NCI-H1694 treated with DMSO at 0.1 percent for 48 hours (cell line): ENCODE data around the gene ARMH1.
"Not testable (repeated sequence)": the region's sequence is repeated elsewhere in the genome, so short reads cannot be mapped to it uniquely, and the experiment has no call there.

Experiments
- DNase-seq: peaks from one replicate; lab custom pipeline; 2025; lab: John Stamatoyannopoulos, UW

The ARMH1 gene

DNA sequence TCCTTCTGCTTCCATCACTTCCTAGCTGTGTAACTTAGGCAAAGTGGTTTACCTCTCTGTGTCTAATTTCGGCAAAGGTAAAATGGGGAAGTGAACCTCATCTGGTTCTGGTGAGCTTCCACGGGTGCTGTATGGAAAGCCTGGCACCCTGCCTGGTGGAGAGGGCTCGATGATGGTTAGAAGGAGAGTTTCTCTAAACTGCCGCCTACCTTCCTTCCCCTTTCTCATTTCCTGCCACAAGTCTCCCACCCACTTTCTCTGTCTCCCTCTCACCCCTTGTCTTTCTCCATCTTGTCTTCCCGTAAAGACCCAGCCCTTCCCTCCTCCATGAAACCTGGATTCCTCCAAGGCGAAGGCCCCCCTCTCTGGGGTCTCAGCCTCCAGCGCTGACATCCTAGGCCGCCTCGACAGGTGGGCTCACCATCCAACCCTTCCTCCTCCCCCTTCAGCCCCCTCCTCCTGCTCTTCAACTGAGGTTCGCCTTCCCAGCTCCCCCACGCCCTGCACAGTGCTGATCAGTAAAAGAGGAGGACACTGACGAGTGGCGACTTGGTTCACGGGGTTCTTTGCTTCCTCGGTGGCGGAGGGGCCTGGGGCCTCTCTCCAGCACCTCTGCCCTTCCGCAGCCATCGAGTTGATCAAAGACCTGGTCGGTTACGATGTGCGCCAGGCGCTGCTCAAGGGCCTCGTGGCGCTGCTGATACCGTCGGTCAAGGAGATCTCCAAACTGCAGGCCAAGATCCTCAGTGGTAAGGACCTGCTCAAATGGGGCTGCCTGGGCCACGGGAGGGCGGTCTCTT lies 49.2 kb downstream of the ARMH1 start:
- DNase-seq: no peak

DNA sequence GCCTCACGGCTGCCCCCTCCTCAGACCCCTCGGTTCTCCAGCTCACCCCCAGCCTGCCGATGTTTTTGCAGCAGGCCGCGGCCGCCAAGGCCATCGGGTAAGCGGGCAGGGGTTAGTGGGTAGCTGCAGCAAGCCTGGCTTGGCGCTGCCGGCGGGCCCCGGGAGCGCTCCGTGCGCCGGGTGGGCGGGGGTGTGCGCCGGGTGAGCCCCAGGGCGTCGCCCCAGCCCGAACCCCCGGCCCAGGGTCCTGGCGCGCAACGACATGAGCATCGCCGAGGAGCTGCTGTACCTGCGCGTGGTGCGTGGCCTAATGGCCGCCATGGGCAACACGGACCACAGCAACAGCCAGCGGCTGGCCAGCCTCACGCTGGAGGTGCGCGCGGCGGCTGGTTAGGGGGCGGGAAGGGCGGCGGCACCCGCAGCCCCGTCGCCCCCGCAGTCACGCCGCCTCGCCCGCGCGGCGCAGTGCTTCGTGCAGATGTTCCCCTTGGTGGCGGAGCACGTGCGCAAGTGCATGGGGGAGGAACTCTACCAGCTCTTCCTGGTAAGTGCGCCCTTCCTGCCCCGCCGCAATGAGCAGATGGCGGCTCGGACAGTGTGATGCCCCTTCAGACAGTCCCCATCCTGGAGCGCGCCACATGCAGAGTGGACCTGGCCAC lies 49.9 kb downstream of the ARMH1 start:
- DNase-seq: no peak

DNA sequence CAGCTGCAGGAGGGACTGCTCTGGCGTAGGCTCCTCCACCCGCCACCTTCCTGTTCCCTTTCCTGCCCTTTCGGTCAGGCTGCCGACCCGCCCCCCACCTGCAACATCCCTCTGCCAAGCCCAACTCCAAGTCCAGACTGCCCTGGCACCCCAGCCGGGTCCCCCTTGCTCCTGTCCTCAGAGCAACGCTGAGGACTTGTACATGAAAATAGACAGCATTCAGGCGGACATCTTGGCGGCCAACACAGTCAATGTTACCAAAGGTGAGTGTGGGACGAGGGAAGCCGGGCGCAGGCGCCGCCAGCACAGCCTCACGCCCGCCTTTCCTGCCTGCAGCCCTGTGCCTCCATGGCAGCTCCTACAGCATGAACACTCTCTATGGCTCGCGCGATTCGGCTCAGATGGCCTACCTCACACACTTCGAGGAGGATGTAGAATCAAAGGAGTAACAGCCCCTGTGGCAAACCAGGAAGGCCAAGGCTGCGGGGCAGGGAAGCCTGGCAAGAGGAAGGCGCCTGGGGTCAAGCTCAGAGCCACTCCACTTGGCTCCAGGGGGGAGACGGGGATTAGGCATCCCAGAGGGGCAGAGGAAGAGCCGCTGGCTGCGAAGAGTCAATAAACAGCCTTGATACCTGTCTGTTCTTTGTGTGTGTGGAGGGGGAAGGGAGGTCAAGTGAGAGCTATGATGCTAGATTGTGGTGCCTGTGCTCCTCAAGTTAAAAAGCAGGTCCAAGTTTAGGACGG lies 50.6 kb downstream of the ARMH1 start:
- DNase-seq: no peak

DNA sequence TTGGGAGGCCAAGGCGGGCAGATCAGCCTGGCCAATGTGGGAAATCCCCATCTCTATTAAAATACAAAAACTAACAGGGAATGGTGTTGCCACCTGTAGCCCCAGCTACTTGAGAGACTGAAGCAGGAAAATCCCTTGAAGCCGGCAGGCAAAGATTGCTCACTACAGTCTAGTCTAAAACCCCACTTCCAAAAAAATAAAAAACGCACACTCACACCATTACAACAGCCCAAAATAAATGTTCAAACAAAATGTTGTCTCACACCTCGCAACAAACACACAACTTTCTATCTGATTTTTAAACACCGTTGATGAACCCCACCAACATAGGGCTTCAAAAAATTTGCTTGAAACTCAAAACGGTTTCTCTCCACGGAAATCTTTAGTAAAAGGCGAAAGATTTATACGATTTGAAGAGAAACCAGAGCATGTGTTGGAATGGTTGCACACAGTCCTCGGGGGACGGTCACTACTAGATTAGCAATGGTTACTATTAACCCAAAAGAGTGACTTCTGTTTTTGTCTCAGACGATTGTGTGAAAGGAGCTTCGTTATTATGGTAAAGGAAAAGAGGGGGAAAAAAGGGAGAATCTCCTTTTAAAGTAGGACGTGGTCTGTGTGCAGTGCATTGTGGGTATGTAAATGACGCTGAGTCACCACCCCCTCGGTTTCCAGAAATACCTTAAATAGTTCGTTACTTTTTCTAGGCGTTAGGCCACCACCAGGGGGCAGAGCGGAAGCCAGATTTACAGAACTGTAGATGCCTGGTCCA lies 56.4 kb downstream of the ARMH1 start, which contains the start of gene RNU5D-1:
Gene RNU5D-1, minus strand, starts transcription at position 430 of the 772 bp plus-strand sequence.
- peak; percentile 99 for DNase-seq

DNA sequence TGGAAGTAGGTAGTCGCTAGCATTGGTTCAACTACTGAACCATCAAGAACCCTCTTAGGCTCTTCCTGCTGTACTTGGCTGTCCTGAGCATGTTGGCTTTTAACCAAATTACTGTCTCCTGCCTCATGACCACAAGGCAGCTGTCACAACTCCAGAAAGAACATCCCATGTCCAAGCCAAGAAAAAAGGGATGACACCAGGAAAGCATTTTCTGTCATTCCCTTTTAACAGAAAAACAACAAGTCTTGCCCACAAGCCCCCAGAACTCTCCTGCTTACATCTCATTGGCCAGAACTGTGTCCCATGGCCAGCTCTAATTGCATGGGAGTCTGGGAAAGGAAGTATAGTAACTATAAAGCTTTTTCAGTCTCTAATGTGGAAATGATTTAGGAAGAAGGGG lies 58.9 kb downstream of the ARMH1 start:
- DNase-seq: no peak

GRCh38 chr1:44733784-44734183 lies 59.3 kb downstream of the ARMH1 start:
- no peak for DNase-seq

GRCh38 chr1:44735992-44736391 lies 61.5 kb downstream of the ARMH1 start:
- no peak for DNase-seq

DNA sequence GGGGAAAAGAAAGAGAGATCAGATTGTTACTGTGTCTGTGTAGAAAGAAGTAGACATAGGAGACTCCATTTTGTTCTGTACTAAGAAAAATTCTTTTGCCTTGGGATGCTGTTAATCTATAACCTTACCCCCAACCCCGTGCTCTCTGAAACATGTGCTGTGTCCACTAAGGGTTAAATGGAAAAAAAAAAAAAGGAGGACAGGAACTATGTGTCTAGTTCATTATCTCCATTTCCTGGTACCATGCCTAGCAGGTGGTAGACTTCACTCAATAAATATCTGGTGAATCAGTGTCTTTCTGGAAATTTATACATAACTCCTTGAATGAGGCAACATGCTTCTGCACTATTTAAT lies 64.4 kb downstream of the ARMH1 start:
- DNase-seq: not testable (repeated sequence)

DNA sequence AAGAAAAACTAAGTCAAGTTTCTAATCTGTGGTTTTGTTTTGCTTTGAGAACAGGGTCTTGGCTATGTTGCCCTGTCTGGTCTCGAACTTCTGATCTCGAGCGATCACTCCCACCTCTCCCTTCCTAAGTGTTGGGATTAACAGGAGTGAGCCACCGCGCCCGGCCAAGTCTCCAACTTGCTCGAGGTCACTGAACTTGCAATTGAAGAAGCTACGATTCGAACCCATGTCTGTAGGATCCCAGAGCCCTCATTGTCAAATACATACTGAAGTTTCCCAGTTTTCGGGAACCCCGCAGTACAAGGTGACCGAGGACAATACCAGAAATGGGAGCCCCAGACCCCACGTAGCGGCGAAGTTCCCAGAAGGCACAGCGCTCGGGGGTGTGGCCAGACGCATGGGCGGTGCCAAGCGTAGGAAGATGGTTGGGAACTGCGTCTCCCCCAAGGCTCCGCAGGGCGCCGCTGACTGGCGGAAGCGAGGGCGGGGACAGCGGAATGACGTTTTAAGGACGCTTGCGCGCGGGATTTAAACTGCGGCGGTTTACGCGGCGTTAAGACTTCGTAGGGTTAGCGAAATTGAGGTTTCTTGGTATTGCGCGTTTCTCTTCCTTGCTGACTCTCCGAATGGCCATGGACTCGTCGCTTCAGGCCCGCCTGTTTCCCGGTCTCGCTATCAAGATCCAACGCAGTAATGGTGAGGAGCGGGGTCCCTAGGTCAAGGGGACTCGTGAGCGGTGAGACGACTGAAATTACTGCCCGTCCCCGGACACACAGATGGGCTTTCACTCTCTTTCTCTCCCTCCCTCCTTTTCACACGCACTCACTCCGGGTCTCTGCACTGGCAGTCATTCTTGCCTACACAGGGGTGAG lies 65.0 kb downstream of the ARMH1 start, which contains the start of gene KIF2C:
Gene KIF2C, plus strand, starts transcription at position 531 of the 872 bp plus-strand sequence. Its CDS starts 96 bp downstream, at position 627.
- DNase-seq: peak; percentile 98

DNA sequence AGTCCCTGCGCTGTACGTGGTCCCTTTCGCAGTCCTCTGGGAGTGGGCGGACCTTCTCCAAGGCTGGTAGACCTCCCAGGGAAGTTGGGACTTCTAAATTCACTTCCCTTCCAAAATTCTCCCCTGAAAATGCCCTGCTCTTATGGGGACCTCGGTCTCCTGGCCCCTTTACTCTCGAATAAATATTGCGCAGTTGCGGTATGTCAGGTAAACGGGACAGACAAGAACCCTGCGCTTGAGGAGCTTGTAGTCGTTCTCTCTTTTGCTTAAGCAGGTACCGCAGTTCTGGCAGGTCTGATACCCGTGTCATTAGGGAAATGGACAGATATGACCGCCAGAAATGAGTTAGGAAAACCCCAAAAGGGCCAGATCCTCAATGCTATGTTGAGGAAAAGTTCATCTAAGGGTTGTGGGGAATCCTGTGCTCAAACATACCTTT lies 65.7 kb downstream of the ARMH1 start:
- no peak for DNase-seq

- no peak for DNase-seq
These were observed 68.7 kb downstream of the ARMH1 start for GRCh38 chr1:44743211-44743610.

DNA sequence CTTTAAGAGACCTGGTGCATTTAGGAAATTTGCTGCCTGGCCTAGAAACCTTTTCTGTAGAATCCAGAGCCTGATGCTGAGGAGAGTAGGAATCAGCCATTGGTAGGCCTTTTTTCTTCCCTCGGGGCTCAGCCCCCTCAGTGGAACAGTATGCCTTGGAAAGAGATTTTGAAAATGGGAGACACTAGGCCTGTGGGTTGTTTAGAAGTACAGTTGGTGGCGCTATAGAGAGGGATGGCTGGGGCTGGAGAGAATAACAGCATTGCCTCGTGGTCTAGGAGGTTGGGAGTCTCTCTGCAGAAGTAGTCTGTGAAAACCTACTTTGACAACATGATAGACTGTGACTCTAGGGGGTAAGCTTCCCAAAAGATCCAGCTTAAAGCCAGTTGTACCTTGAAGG lies 73.4 kb downstream of the ARMH1 start:
- no peak for DNase-seq

GRCh38 chr1:44757420-44757819 lies 82.9 kb downstream of the ARMH1 start:
- DNase-seq: no peak

DNA sequence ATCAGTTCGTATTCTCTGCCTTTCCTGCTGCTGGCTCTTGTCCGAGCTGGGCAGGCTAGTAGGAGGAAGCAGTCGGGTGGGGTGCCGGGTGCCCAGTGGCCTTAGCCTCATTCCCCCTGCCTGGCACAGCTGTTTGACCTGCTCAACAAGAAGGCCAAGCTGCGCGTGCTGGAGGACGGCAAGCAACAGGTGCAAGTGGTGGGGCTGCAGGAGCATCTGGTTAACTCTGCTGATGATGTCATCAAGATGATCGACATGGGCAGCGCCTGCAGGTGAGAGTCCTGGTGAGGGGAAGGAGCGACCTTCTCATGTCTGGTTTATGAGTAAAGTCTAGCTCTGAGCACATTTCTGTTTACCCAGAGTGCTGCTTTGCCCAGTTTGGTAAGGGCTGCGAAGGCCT lies 84.6 kb downstream of the ARMH1 start:
- DNase-seq: no peak

- DNase-seq: no peak
These were observed 86.4 kb downstream of the ARMH1 start for GRCh38 chr1:44760876-44761275.

GRCh38 chr1:44766421-44766820 lies 91.9 kb downstream of the ARMH1 start:
- not testable (repeated sequence) for DNase-seq
